Measurements from ENCODE around the gene TGFBR1.

TGFBR1 gene

GRCh38 chr9:99104459-99105151 lies at the start of gene TGFBR1:
TSS of gene TGFBR1 (plus strand) at chr9:99105113. CDS start at chr9:99105206, 93 bp downstream.
- peak within 1 kb of the TSS; percentile 88 for H2AFZ ChIP-seq (ENCODE audit: low read length)
- H3K4me3 ChIP-seq (ENCODE audit: low read length, poor library complexity, severe bottlenecking), result peak within 1 kb of the TSS; percentile 85

GRCh38 chr9:99055384-99055783 lies 49.5 kb upstream of the TGFBR1 start:
- H3K9me2 ChIP-seq (replicated peaks; ENCODE audit: low read depth, low read length), result no peaks in the 10 kb centered on the region
- H3K9me3 ChIP-seq (ENCODE audit: insufficient read depth, low read depth, low read length), result no peaks in the 10 kb centered on the region
- no peak overlapping the region for H3K4me2 ChIP-seq (ENCODE audit: low read depth, low read length, poor library complexity, severe bottlenecking)
- no peak overlapping the region for H3K9ac ChIP-seq (ENCODE audit: low read depth, low read length, poor library complexity, severe bottlenecking)
- TF ChIP-seq CTCF (conservative IDR thresholded peaks at IDR 0.05; ENCODE audit: low read length) (no peak), EZH2phosphoT487 (IDR thresholded peaks at IDR 0.05; ENCODE audit: borderline replicate concordance) (no peak)
- H3F3A ChIP-seq (ENCODE audit: low read depth), result peaks cover 20% of the 10 kb centered on the region
- no peaks in the 10 kb centered on the region for H3K79me2 ChIP-seq (ENCODE audit: insufficient read depth, low read length)
- no peaks in the 10 kb centered on the region for H4K20me1 ChIP-seq (ENCODE audit: insufficient read depth, low read length, poor library complexity, severe bottlenecking)
- peaks cover 66% of the 10 kb centered on the region for H3K4me1 ChIP-seq (ENCODE audit: insufficient read depth, low read length, poor library complexity, severe bottlenecking)
- no peak overlapping the region for H2AFZ ChIP-seq (ENCODE audit: low read length)
- no peaks in the 10 kb centered on the region for H3K27me3 ChIP-seq (ENCODE audit: insufficient read depth, low read length, poor library complexity, severe bottlenecking)
- H3K36me3 ChIP-seq (ENCODE audit: insufficient read depth, low read length), result no peaks in the 10 kb centered on the region
- no peak overlapping the region for H3K4me3 ChIP-seq (ENCODE audit: low read length, poor library complexity, severe bottlenecking)

More at GRCh38 chr9:99104459-99105151, at the start of gene TGFBR1:
- peaks cover 43% of the 10 kb centered on the region for H3K79me2 ChIP-seq (ENCODE audit: insufficient read depth, low read length)
- H3K27me3 ChIP-seq (ENCODE audit: insufficient read depth, low read length, poor library complexity, severe bottlenecking), result no peaks in the 10 kb centered on the region
- H3K9me3 ChIP-seq (ENCODE audit: insufficient read depth, low read depth, low read length), result no peaks in the 10 kb centered on the region
- no peaks in the 10 kb centered on the region for H3K36me3 ChIP-seq (ENCODE audit: insufficient read depth, low read length)
- H3K9me2 ChIP-seq (replicated peaks; ENCODE audit: low read depth, low read length), result no peaks in the 10 kb centered on the region
- H3F3A ChIP-seq (ENCODE audit: low read depth), result peaks cover 2% of the 10 kb centered on the region; the same call in 1 of the 2 replicates
- H3K9ac ChIP-seq (ENCODE audit: low read depth, low read length, poor library complexity, severe bottlenecking), result peak within 1 kb of the TSS; percentile 89
- TF ChIP-seq EZH2phosphoT487 (IDR thresholded peaks at IDR 0.05; ENCODE audit: borderline replicate concordance), result no peak
- TF ChIP-seq CTCF (conservative IDR thresholded peaks at IDR 0.05; ENCODE audit: low read length), result no peak
- peaks cover 45% of the 10 kb centered on the region for H3K4me1 ChIP-seq (ENCODE audit: insufficient read depth, low read length, poor library complexity, severe bottlenecking)
- H4K20me1 ChIP-seq (ENCODE audit: insufficient read depth, low read length, poor library complexity, severe bottlenecking), result peaks cover 42% of the 10 kb centered on the region
- peak within 1 kb of the TSS; percentile 93 for H3K4me2 ChIP-seq (ENCODE audit: low read depth, low read length, poor library complexity, severe bottlenecking)

- Histone ChIP-seq H2AFZ (ENCODE audit: low read length) (no peak overlapping the region), H3K79me2 (ENCODE audit: insufficient read depth, low read length) (no peaks in the 10 kb centered on the region), H3K9ac (ENCODE audit: low read depth, low read length, poor library complexity, severe bottlenecking) (no peak overlapping the region), H4K20me1 (ENCODE audit: insufficient read depth, low read length, poor library complexity, severe bottlenecking) (no peaks in the 10 kb centered on the region), H3K9me3 (ENCODE audit: insufficient read depth, low read depth, low read length) (no peaks in the 10 kb centered on the region), H3K27me3 (ENCODE audit: insufficient read depth, low read length, poor library complexity, severe bottlenecking) (no peaks in the 10 kb centered on the region), H3K4me2 (ENCODE audit: low read depth, low read length, poor library complexity, severe bottlenecking) (no peak overlapping the region), H3K9me2 (replicated peaks; ENCODE audit: low read depth, low read length) (no peaks in the 10 kb centered on the region), H3K36me3 (ENCODE audit: insufficient read depth, low read length) (no peaks in the 10 kb centered on the region), H3K4me1 (ENCODE audit: insufficient read depth, low read length, poor library complexity, severe bottlenecking) (peaks cover 74% of the 10 kb centered on the region), H3K4me3 (ENCODE audit: low read length, poor library complexity, severe bottlenecking) (no peak overlapping the region), H3F3A (ENCODE audit: low read depth) (peaks cover 20% of the 10 kb centered on the region)
- no peak for TF ChIP-seq EZH2phosphoT487 (IDR thresholded peaks at IDR 0.05; ENCODE audit: borderline replicate concordance)
- TF ChIP-seq CTCF (conservative IDR thresholded peaks at IDR 0.05; ENCODE audit: low read length), result no peak
These were observed 48.7 kb upstream of the TGFBR1 start for GRCh38 chr9:99056186-99056585.

Data from Loucy (cell line).